SU-DHL-6 (cell line): Measurements from ENCODE around the gene FBXO47.

Experiments used
- H2AFZ ChIP-seq: fragments of 200-600 bp; sonication (generic); 2 replicates; pipeline ENCODE4 v1.6.1; 2014; ENCODE audit warnings: low read depth, mild to moderate bottlenecking, moderate library complexity, mixed read lengths, antibody characterized with exemption, low read length; ENCODE audit not compliant: severe bottlenecking
- H3F3A ChIP-seq: fragments of 200-600 bp; shearing (Covaris generic); 2 replicates; pipeline ENCODE4 v1.6.0; 2016; ENCODE audit warnings: antibody characterized with exemption, mild to moderate bottlenecking; ENCODE audit not compliant: insufficient read depth
- H3K27ac ChIP-seq: fragments of 200-600 bp; sonication (generic); 2 replicates; pipeline ENCODE4 v1.5.1; 2016; ENCODE audit warnings: low read depth, mild to moderate bottlenecking, low read length, moderate library complexity, mixed read lengths
- H3K27me3 ChIP-seq: fragments of 200-600 bp; sonication (generic), shearing (Covaris generic); 2 replicates; pipeline ENCODE4 v1.6.0; 2014; ENCODE audit warnings: mild to moderate bottlenecking, low read length
- H3K36me3 ChIP-seq: fragments of 200-600 bp; sonication (generic); 2 replicates; pipeline ENCODE4 v1.6.1; 2014; ENCODE audit warnings: mild to moderate bottlenecking, low read length, mixed read lengths
- H3K4me2 ChIP-seq: fragments of 300-600, 200-600 bp; shearing (Covaris generic), sonication (generic); 2 replicates; pipeline ENCODE4 v1.6.0; 2014; ENCODE audit warnings: low read length, low read depth, mild to moderate bottlenecking; ENCODE audit not compliant: poor library complexity, severe bottlenecking
- H3K4me3 ChIP-seq: fragments of 200-600 bp; sonication (generic); 2 replicates; pipeline ENCODE4 v1.5.1; 2014; ENCODE audit warnings: antibody characterized with exemption, low read length, mild to moderate bottlenecking, mixed read lengths; ENCODE audit not compliant: insufficient read depth, poor library complexity, severe bottlenecking
- H3K79me2 ChIP-seq: fragments of 200-600 bp; sonication (generic); 2 replicates; pipeline ENCODE4 v1.6.1; 2014; ENCODE audit warnings: mild to moderate bottlenecking, low read length, moderate library complexity; ENCODE audit not compliant: insufficient read depth
- H3K9ac ChIP-seq: fragments of 200-600 bp; sonication (generic); 2 replicates; pipeline ENCODE4 v1.7.0; 2014; ENCODE audit warnings: mild to moderate bottlenecking, low read length
- H3K9me2 ChIP-seq: fragments of 200-600 bp; sonication (generic); replicated peaks from 2 replicates; pipeline ENCODE4 v1.6.1; 2014; ENCODE audit warnings: low read length; ENCODE audit not compliant: insufficient read depth
- H3K9me3 ChIP-seq: fragments of 200-600 bp; sonication (generic); 2 replicates; pipeline ENCODE4 v1.6.1; 2014; ENCODE audit warnings: low read length, mixed read lengths; ENCODE audit not compliant: insufficient read depth
- H4K20me1 ChIP-seq: fragments of 200-600 bp; sonication (generic); 2 replicates; pipeline ENCODE4 v1.6.1; 2014; ENCODE audit warnings: low read depth, mild to moderate bottlenecking, antibody characterized with exemption, low read length, moderate library complexity, mixed read lengths
- CTCF ChIP-seq: fragments of 200-600 bp; sonication (generic); IDR thresholded peaks from one replicate; pipeline ENCODE4 v1.5.1; 2017; ENCODE audit warnings: antibody characterized with exemption, mild to moderate bottlenecking, low read length, moderate library complexity; ENCODE audit not compliant: insufficient read depth, poor library complexity, severe bottlenecking
- EZH2phosphoT487 ChIP-seq: fragments of 200-600 bp; sonication (generic), shearing (Covaris generic); conservative IDR thresholded peaks from 2 replicates; pipeline ENCODE4 v1.6.1; 2018; ENCODE audit warnings: mild to moderate bottlenecking, antibody characterized with exemption, low read length, moderate library complexity, mixed read lengths

FBXO47 gene

GRCh38 chr17:38967290-38967738 is at the start of gene FBXO47:
Gene FBXO47 (minus strand): TSS chr17:38967403. CDS start chr17:38963025, 4,378 bp downstream.
- H3K27ac ChIP-seq: no peak within 1 kb of the TSS
- no peaks in the 10 kb centered on the region for H4K20me1 ChIP-seq
- no peaks in the 10 kb centered on the region for H3K79me2 ChIP-seq
- no peaks in the 10 kb centered on the region for H3K36me3 ChIP-seq
- H2AFZ ChIP-seq: peak within 1 kb of the TSS; percentile 88
- H3K9ac ChIP-seq: peak within 1 kb of the TSS; percentile 42
- H3K27me3 ChIP-seq: no peaks in the 10 kb centered on the region
- TF ChIP-seq CTCF (no peak), EZH2phosphoT487 (no peak)
- H3K9me3 ChIP-seq: no peaks in the 10 kb centered on the region
- H3K4me3 ChIP-seq: peak within 1 kb of the TSS; percentile 47
- no peaks in the 10 kb centered on the region for H3K9me2 ChIP-seq
- peak within 1 kb of the TSS; percentile 57 for H3K4me2 ChIP-seq
- 0 out of 2 replicates have a peak, but pooled peaks cover 2% of the 10 kb centered on the region for H3F3A ChIP-seq

- no peaks in the 10 kb centered on the region for H3K27me3 ChIP-seq
- no peak overlapping the region for H3K9ac ChIP-seq
- H3K9me2 ChIP-seq: no peaks in the 10 kb centered on the region
- H2AFZ ChIP-seq: no peak overlapping the region
- no peak overlapping the region for H3K4me3 ChIP-seq
- H3K27ac ChIP-seq: no peak overlapping the region
- no peaks in the 10 kb centered on the region for H3K36me3 ChIP-seq
- H3K9me3 ChIP-seq: no peaks in the 10 kb centered on the region
- no peaks in the 10 kb centered on the region for H4K20me1 ChIP-seq
- no peak overlapping the region for H3K4me2 ChIP-seq
- TF ChIP-seq CTCF (no peak), EZH2phosphoT487 (no peak)
- H3K79me2 ChIP-seq: no peaks in the 10 kb centered on the region
- H3F3A ChIP-seq: no peaks in the 10 kb centered on the region
These were observed 49.3 kb upstream of the FBXO47 start for GRCh38 chr17:39016193-39017153.

- no peaks in the 10 kb centered on the region for H4K20me1 ChIP-seq
- H3K4me2 ChIP-seq: no peak overlapping the region
- no peak for TF ChIP-seq CTCF
- no peak for TF ChIP-seq EZH2phosphoT487
- H3K36me3 ChIP-seq: no peaks in the 10 kb centered on the region
- no peak overlapping the region for H3K4me3 ChIP-seq
- H3K27ac ChIP-seq: no peak overlapping the region
- no peaks in the 10 kb centered on the region for H3K27me3 ChIP-seq
- no peaks in the 10 kb centered on the region for H3K9me2 ChIP-seq
- no peak overlapping the region for H2AFZ ChIP-seq
- H3F3A ChIP-seq: no peaks in the 10 kb centered on the region
- H3K9me3 ChIP-seq: no peaks in the 10 kb centered on the region
- no peaks in the 10 kb centered on the region for H3K79me2 ChIP-seq
- H3K9ac ChIP-seq: no peak overlapping the region
These were observed 48.3 kb upstream of the FBXO47 start for GRCh38 chr17:39015546-39015935.
